ENCODE results near the gene PCNX3. TPM values are rescaled to one million over a fixed set of nuclear protein-coding genes. Genes with fewer than 3 reads are reported as not detected.
"Not testable (repeated sequence)": the region's sequence is repeated elsewhere in the genome, so short reads cannot be mapped to it uniquely, and the experiment has no call there.

Gene PCNX3
- total RNA-seq, 1 experiment from 2014 or later: 74.5 TPM

DNA sequence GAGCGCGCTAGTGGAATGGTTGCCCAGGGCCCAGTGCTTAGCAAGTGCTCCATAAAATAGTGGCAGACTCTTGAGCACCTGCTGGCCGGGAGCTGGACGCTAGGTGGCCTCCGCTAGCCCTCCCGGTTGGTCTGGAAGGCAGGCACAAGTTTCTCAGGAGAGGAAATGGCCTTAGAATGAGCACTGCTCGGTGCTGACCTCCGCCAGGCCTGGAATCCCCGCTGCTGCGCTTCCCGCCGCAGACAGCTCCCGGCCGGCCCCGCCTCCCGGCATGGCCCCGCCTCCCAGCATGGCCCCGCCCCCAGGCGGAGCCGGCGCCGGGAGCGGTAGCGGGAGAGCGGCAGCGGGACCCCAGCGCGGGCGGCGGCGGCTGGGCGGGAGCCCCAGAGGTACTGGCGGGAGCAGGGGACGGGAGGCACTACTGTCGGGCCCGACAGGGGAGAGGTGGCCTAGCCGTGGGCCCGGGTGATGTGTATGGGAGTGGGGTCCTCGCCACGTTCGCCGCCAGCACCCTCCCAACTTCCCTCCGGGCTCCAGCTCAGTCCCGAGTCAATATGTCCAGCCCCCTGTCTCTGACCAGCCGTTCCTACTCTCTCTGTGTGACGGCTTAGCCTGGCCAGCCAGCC lies 22.3 kb downstream of the PCNX3 start, which contains the start of gene SIPA1:
Gene SIPA1 (plus strand): TSS at position 308 of the 626 bp plus-strand sequence. CDS start 2,821 bp downstream, outside the sequence.
- H3K9me3 ChIP-seq (ENCODE audit: control insufficient read depth, insufficient read depth, low read depth, low read length): no peaks in the 10 kb centered on the region
- peaks cover 10% of the 10 kb centered on the region; the same call in 1 of the 2 replicates for H3K36me3 ChIP-seq (ENCODE audit: control insufficient read depth, insufficient read depth, low read length)
- intact Hi-C loops (cut with micrococcal nuclease; ENCODE audit: unreplicated experiment) (loop anchor here (10.0 kb wide), 1 partner anchor 67 kb away; no protein-coding TSS in a partner anchor), in situ Hi-C loops (cut with HindIII; ENCODE audit: low pct_unique_long_range_greater_than_20kb, low sequenced_read_pairs) (no loop called here)
- H3K27me3 ChIP-seq (ENCODE audit: control insufficient read depth, insufficient read depth, low read length): no peaks in the 10 kb centered on the region
- peak within 1 kb of the TSS; percentile 79 to 83 for H3K4me3 ChIP-seq (ENCODE audit: low read depth in 2 of 2, low read length in 2 of 2)
- peak; percentile 69 for DNase-seq (ENCODE audit: low read depth, low spot score)
- ATAC-seq: peak; percentile 90
- TF ChIP-seq SIN3A (IDR thresholded peaks at IDR 0.05; ENCODE audit: borderline replicate concordance, insufficient read depth, low read depth, low read length) (0 out of 2 replicates have a peak, but pooled peaks have one; percentile 52), POLR2AphosphoS5 (IDR thresholded peaks at IDR 0.05; ENCODE audit: low read depth, low read length) (peak; percentile 81), CTCF (IDR thresholded peaks at IDR 0.05) (no peak; the same call in 1 of the 2 replicates)
- no TSS peak for BruUV-seq (replicated peaks)
- peaks cover 24% of the 10 kb centered on the region for H3K4me1 ChIP-seq (ENCODE audit: control insufficient read depth, insufficient read depth, low read length)
- POLR2A ChIA-PET: interaction anchor here (0.5 to 1.3 kb wide), 5 partner anchors 10 to 250 kb away, joined by 3 to 5 read pairs (median 3); partner anchors contain the start of gene FIBP
- H3K27ac ChIP-seq (ENCODE audit: low read length): peak within 1 kb of the TSS; percentile 91
- CTCF ChIA-PET: interaction anchor here (0.5 to 1.7 kb wide), 4 partner anchors 15 to 362 kb away, joined by 3 read pairs; partner anchors contain the start of gene PCNX3

GRCh38 chr11:65639228-65639597 lies 23.6 kb downstream of the PCNX3 start:
- intact Hi-C loops (cut with micrococcal nuclease; ENCODE audit: unreplicated experiment): loop anchor here (10.0 kb wide), 1 partner anchor 66 kb away; no protein-coding TSS in a partner anchor
- DNase-seq (ENCODE audit: low read depth, low spot score): not testable (repeated sequence)

DNA sequence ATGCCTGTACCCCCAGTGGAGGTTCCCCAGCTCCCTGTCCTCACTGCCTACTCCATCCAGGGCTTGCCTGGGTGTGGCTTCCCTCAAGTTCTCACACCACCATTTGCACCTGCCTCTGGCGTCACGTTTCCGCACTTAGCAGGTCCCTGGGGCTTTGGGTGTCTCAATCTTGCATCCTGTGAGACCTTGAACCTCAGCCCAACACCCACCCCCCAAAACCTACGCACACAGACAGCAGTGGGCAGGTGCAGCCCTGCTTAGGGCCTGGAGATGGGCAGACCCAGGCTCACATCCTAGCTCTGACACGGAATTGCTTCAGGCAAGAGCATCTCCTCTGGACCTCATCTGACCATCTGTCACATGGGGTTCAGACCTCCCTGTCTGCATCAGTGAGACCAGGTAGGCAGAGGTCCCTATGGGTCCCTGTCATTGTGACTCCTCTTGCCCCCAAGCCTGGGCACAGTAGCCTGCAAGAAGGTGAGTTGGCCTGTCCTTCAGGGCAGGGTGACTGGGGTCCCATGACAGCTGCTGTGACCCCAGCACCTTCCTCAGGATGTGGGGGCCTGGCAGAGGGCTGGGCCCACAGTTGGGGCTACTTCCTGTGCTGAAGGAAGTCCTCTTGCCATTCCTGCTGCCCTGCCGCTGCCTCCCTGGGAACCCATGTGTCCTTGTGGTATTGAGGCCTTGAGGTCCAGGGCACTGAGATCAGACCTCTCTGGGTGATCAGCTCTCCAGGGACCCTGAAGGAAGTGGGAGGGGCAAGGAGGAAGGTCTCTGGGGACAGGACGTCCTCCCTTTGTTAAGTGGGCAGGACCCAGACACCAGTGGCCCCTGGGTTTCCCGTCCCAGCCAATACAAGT lies 24.3 kb downstream of the PCNX3 start:
- peaks cover 4% of the 10 kb centered on the region; the same call in 1 of the 2 replicates for H3K36me3 ChIP-seq (ENCODE audit: control insufficient read depth, insufficient read depth, low read length)
- ChIA-PET CTCF (no interaction called here), POLR2A (no interaction called here)
- TF ChIP-seq, protein P1, sequence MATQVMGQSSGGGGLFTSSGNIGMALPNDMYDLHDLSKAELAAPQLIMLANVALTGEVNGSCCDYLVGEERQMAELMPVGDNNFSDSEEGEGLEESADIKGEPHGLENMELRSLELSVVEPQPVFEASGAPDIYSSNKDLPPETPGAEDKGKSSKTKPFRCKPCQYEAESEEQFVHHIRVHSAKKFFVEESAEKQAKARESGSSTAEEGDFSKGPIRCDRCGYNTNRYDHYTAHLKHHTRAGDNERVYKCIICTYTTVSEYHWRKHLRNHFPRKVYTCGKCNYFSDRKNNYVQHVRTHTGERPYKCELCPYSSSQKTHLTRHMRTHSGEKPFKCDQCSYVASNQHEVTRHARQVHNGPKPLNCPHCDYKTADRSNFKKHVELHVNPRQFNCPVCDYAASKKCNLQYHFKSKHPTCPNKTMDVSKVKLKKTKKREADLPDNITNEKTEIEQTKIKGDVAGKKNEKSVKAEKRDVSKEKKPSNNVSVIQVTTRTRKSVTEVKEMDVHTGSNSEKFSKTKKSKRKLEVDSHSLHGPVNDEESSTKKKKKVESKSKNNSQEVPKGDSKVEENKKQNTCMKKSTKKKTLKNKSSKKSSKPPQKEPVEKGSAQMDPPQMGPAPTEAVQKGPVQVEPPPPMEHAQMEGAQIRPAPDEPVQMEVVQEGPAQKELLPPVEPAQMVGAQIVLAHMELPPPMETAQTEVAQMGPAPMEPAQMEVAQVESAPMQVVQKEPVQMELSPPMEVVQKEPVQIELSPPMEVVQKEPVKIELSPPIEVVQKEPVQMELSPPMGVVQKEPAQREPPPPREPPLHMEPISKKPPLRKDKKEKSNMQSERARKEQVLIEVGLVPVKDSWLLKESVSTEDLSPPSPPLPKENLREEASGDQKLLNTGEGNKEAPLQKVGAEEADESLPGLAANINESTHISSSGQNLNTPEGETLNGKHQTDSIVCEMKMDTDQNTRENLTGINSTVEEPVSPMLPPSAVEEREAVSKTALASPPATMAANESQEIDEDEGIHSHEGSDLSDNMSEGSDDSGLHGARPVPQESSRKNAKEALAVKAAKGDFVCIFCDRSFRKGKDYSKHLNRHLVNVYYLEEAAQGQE (IDR thresholded peaks at IDR 0.05; ENCODE audit: insufficient read depth in 1 of 2, low read depth in 2 of 2, low read length in 1 of 2): no peak
- TF ChIP-seq TCF7L2 (IDR thresholded peaks at IDR 0.05; ENCODE audit: low read depth, low read length): no peak
- no peak for TF ChIP-seq POLR2AphosphoS5 (IDR thresholded peaks at IDR 0.05; ENCODE audit: low read depth, low read length)
- TF ChIP-seq CTCF (IDR thresholded peaks at IDR 0.05): no peak
- TF ChIP-seq SIN3A (IDR thresholded peaks at IDR 0.05; ENCODE audit: borderline replicate concordance, insufficient read depth, low read depth, low read length): no peak
- no peak overlapping the region for H3K4me3 ChIP-seq (ENCODE audit: low read depth in 2 of 2, low read length in 2 of 2)
- in situ Hi-C loops (cut with HindIII; ENCODE audit: low pct_unique_long_range_greater_than_20kb, low sequenced_read_pairs) (no loop called here), intact Hi-C loops (cut with micrococcal nuclease; ENCODE audit: unreplicated experiment) (loop anchor here (10.0 kb wide), 1 partner anchor 65 kb away; no protein-coding TSS in a partner anchor)
- BruUV-seq (replicated peaks): no TSS peak
- no peak for ATAC-seq
- no peak for DNase-seq (ENCODE audit: low read depth, low spot score)
- H3K27me3 ChIP-seq (ENCODE audit: control insufficient read depth, insufficient read depth, low read length): no peaks in the 10 kb centered on the region
- peaks cover 24% of the 10 kb centered on the region for H3K4me1 ChIP-seq (ENCODE audit: control insufficient read depth, insufficient read depth, low read length)
- H3K9me3 ChIP-seq (ENCODE audit: control insufficient read depth, insufficient read depth, low read depth, low read length): no peaks in the 10 kb centered on the region
- H3K27ac ChIP-seq (ENCODE audit: low read length): no peak overlapping the region

More at GRCh38 chr11:65639228-65639597, 23.6 kb downstream of the PCNX3 start:
- H3K4me3 ChIP-seq (ENCODE audit: low read depth in 2 of 2, low read length in 2 of 2); POLR2A ChIA-PET; H3K9me3 ChIP-seq (ENCODE audit: control insufficient read depth, insufficient read depth, low read depth, low read length); H3K27ac ChIP-seq (ENCODE audit: low read length); in situ Hi-C loops (cut with HindIII; ENCODE audit: low pct_unique_long_range_greater_than_20kb, low sequenced_read_pairs); ATAC-seq; BruUV-seq (replicated peaks); H3K36me3 ChIP-seq (ENCODE audit: control insufficient read depth, insufficient read depth, low read length); H3K27me3 ChIP-seq (ENCODE audit: control insufficient read depth, insufficient read depth, low read length): not testable (repeated sequence)
- peaks cover 24% of the 10 kb centered on the region for H3K4me1 ChIP-seq (ENCODE audit: control insufficient read depth, insufficient read depth, low read length)
- CTCF ChIA-PET: interaction anchor here (1.7 kb wide), 1 partner anchor 24 kb away, joined by 3 read pairs; the partner anchor contains the start of gene PCNX3

Data from Panc1 (cell line).